Neural cell (in vitro differentiated cells): ENCODE results near the gene IMMP2L. TPM values are rescaled to one million over a fixed set of nuclear protein-coding genes. Genes with fewer than 3 reads are reported as not detected.

Source experiments
- H2AFZ ChIP-seq: fragments of 200-600, 300-800 bp; sonication (generic), shearing (Covaris generic); 2 replicates; pipeline ENCODE4 v1.6.0; 2014; ENCODE audit warnings: low read depth, mild to moderate bottlenecking, antibody characterized with exemption, low read length, moderate library complexity
- H3F3A ChIP-seq: fragments of 200-600 bp; shearing (Covaris generic); 2 replicates; pipeline ENCODE4 v1.6.1; 2016; ENCODE audit warnings: mild to moderate bottlenecking, moderate library complexity, mixed read lengths, antibody characterized with exemption, low read length; ENCODE audit not compliant: insufficient read depth, poor library complexity, severe bottlenecking
- H3K27ac ChIP-seq: fragments of 200-600, 300-800 bp; sonication (generic), shearing (Covaris generic); 2 replicates; pipeline ENCODE4 v1.5.1; 2014; ENCODE audit warnings: mild to moderate bottlenecking, low read length, moderate library complexity
- H3K27me3 ChIP-seq: fragments of 300-800, 200-600 bp; sonication (generic), shearing (Covaris generic); 2 replicates; pipeline ENCODE4 v1.6.0; 2014; ENCODE audit warnings: mild to moderate bottlenecking, low read depth, low read length, moderate library complexity; ENCODE audit not compliant: insufficient read depth
- H3K36me3 ChIP-seq: fragments of 300-800, 200-600 bp; sonication (generic), shearing (Covaris generic); 2 replicates; pipeline ENCODE4 v1.5.1; 2014; ENCODE audit warnings: mild to moderate bottlenecking, antibody characterized with exemption, low read length, moderate library complexity; ENCODE audit not compliant: insufficient read depth
- H3K4me2 ChIP-seq: fragments of 300-800, 200-600 bp; sonication (generic), shearing (Covaris generic); 2 replicates; pipeline ENCODE4 v1.6.0; 2014; ENCODE audit warnings: mild to moderate bottlenecking, low read length
- H3K4me3 ChIP-seq: fragments of 300-800, 200-600 bp; sonication (generic), shearing (Covaris generic); 2 replicates; pipeline ENCODE4 v1.5.1; 2014; ENCODE audit warnings: mild to moderate bottlenecking, low read length, moderate library complexity
- H3K79me2 ChIP-seq: fragments of 200-600 bp; shearing (Covaris generic); replicated peaks from 2 replicates; pipeline ENCODE4 v1.6.0; 2014; ENCODE audit warnings: mild to moderate bottlenecking, low read length, moderate library complexity; ENCODE audit not compliant: insufficient read depth
- H3K9ac ChIP-seq: fragments of 300-800, 200-600 bp; sonication (generic), shearing (Covaris generic); 2 replicates; pipeline ENCODE4 v1.6.1; 2016; ENCODE audit warnings: mild to moderate bottlenecking, low read length, mixed read lengths
- H3K9me2 ChIP-seq: fragments of 200-600 bp; shearing (Covaris generic); 2 replicates; pipeline ENCODE4 v1.6.1; 2016; ENCODE audit warnings: mild to moderate bottlenecking, low read length, mixed read lengths; ENCODE audit not compliant: insufficient read depth
- H3K9me3 ChIP-seq: fragments of 200-600, 300-800 bp; sonication (generic), shearing (Covaris generic); 2 replicates; pipeline ENCODE4 v1.6.1; 2016; ENCODE audit warnings: mild to moderate bottlenecking, mixed run types, low read length, moderate library complexity, mixed read lengths
- H4K20me1 ChIP-seq: fragments of 200-600 bp; shearing (Covaris generic); 2 replicates; pipeline ENCODE4 v1.6.1; 2016; ENCODE audit warnings: mild to moderate bottlenecking, mixed run types; ENCODE audit not compliant: insufficient read depth
- CTCF ChIP-seq: fragments of 450-650 bp; IDR thresholded peaks from 2 replicates; pipeline ENCODE4 v1.5.1; 2014; ENCODE audit warnings: antibody characterized with exemption, mild to moderate bottlenecking, moderate library complexity; ENCODE audit not compliant: poor library complexity, severe bottlenecking
- EP300 ChIP-seq: fragments of 450-650 bp; conservative IDR thresholded peaks from 2 replicates; pipeline ENCODE4 v1.6.1; 2014; ENCODE audit warnings: antibody characterized with exemption, mild to moderate bottlenecking, moderate library complexity; ENCODE audit not compliant: poor library complexity, severe bottlenecking
- EZH2 ChIP-seq: fragments of 200-600, 300-800 bp; shearing (Covaris generic), sonication (generic); IDR thresholded peaks from 2 replicates; pipeline ENCODE4 v1.6.1; 2014; ENCODE audit warnings: antibody characterized with exemption, low read length, borderline replicate concordance, mild to moderate bottlenecking; ENCODE audit not compliant: insufficient read depth, poor library complexity, severe bottlenecking
- MXI1 ChIP-seq: fragments of 450-650 bp; conservative IDR thresholded peaks from 2 replicates; pipeline ENCODE4 v1.6.1; 2014; ENCODE audit warnings: antibody characterized with exemption, mild to moderate bottlenecking; ENCODE audit not compliant: poor library complexity, severe bottlenecking
- POLR2AphosphoS5 ChIP-seq: IDR thresholded peaks from 2 replicates; pipeline ENCODE4 v1.6.1; 2012
- RAD21 ChIP-seq: fragments of 450-650 bp; conservative IDR thresholded peaks from 2 replicates; pipeline ENCODE4 v1.6.1; 2014; ENCODE audit warnings: antibody characterized with exemption, mild to moderate bottlenecking, moderate library complexity
- SMC3 ChIP-seq: fragments of 450-650 bp; conservative IDR thresholded peaks from 2 replicates; pipeline ENCODE4 v1.6.1; 2014; ENCODE audit warnings: antibody characterized with exemption, mild to moderate bottlenecking, moderate library complexity; ENCODE audit not compliant: poor library complexity
- TAF1 ChIP-seq: IDR thresholded peaks from 2 replicates; pipeline ENCODE4 v1.6.1; 2012; ENCODE audit warnings: low read depth
- polyA plus RNA-seq: library from polyadenylated mRNA; depleted of rRNA; stranded (reverse); fragments of >200 nt; gene quantifications from 2 replicates; pipeline ENCODE4 v1.2.3, GENCODE V29; 2014
- TF ChIP-seq, protein P1 (sequence below): IDR thresholded peaks from 2 replicates; pipeline ENCODE4 v1.6.1; 2012; ENCODE audit warnings: borderline replicate concordance

The IMMP2L gene
- polyA plus RNA-seq, 1 donor from 2014 or later, result 9.7 TPM

DNA sequence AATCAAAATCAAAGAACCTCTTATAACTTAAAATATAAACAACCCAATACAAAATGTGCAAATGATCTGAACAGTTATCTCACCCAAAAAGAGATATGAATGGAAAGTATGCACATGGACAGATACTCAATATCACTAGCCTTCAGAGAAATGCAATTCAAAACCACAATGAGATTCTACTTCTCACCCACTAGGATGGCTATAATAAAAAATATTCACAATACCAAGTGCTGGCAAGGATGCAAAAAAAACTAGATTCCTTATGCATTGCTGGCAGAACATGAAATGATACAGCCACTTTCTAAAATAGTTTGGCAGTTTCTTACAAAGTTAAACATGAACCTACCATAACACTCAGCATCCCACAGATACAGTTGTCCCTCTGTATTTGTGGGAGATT is 601.5 kb downstream of the IMMP2L start:
- H3K27ac ChIP-seq, result no peak overlapping the region

DNA sequence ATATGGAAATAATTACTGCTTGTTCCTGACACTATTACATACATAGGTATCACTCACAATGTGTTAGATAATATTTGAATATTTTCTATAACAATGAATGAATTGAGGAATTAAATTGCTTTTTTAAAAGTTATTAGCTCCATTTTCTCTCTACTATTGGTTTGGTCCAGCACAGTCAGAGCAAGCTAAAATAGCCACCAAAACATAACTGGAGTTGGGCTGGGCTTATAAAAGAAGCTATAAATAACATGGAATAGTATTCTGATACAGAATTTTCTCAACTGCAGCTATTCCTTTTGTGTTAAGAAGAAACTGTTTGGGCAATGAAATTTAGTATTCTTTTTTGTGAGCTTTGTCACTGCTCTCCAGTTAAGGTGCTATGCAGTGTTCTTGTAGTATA is 614.0 kb downstream of the IMMP2L start:
- Histone ChIP-seq H3K79me2 (no peaks in the 10 kb centered on the region), H3K36me3 (no peaks in the 10 kb centered on the region), H3K27me3 (no peaks in the 10 kb centered on the region), H4K20me1 (no peaks in the 10 kb centered on the region), H3K9ac (no peak overlapping the region), H2AFZ (no peak overlapping the region), H3K4me2 (no peak overlapping the region), H3K4me3 (no peak overlapping the region), H3K9me2 (no peaks in the 10 kb centered on the region), H3K9me3 (no peaks in the 10 kb centered on the region), H3K27ac (no peak overlapping the region), H3F3A (no peaks in the 10 kb centered on the region)
- no peak for TF ChIP-seq EZH2
- TF ChIP-seq CTCF, result no peak
- no peak for TF ChIP-seq SMC3
- TF ChIP-seq RAD21, result no peak
- TF ChIP-seq MXI1, result no peak
- TF ChIP-seq POLR2AphosphoS5, result no peak
- no peak for TF ChIP-seq EP300
- TF ChIP-seq TAF1, result no peak
- TF ChIP-seq, protein P1, sequence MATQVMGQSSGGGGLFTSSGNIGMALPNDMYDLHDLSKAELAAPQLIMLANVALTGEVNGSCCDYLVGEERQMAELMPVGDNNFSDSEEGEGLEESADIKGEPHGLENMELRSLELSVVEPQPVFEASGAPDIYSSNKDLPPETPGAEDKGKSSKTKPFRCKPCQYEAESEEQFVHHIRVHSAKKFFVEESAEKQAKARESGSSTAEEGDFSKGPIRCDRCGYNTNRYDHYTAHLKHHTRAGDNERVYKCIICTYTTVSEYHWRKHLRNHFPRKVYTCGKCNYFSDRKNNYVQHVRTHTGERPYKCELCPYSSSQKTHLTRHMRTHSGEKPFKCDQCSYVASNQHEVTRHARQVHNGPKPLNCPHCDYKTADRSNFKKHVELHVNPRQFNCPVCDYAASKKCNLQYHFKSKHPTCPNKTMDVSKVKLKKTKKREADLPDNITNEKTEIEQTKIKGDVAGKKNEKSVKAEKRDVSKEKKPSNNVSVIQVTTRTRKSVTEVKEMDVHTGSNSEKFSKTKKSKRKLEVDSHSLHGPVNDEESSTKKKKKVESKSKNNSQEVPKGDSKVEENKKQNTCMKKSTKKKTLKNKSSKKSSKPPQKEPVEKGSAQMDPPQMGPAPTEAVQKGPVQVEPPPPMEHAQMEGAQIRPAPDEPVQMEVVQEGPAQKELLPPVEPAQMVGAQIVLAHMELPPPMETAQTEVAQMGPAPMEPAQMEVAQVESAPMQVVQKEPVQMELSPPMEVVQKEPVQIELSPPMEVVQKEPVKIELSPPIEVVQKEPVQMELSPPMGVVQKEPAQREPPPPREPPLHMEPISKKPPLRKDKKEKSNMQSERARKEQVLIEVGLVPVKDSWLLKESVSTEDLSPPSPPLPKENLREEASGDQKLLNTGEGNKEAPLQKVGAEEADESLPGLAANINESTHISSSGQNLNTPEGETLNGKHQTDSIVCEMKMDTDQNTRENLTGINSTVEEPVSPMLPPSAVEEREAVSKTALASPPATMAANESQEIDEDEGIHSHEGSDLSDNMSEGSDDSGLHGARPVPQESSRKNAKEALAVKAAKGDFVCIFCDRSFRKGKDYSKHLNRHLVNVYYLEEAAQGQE, result no peak

More for the DNA sequence above, 601.5 kb downstream of the IMMP2L start:
- Histone ChIP-seq H3K27me3 (no peaks in the 10 kb centered on the region), H3K9me3 (no peaks in the 10 kb centered on the region), H2AFZ (no peak overlapping the region), H3K4me3 (no peak overlapping the region), H3K9me2 (no peaks in the 10 kb centered on the region), H3K9ac (no peak overlapping the region), H3K79me2 (no peaks in the 10 kb centered on the region), H3K4me2 (no peak overlapping the region), H3K36me3 (no peaks in the 10 kb centered on the region), H4K20me1 (no peaks in the 10 kb centered on the region), H3F3A (no peaks in the 10 kb centered on the region)
- TF ChIP-seq SMC3, result no peak
- TF ChIP-seq, protein P1, result no peak
- no peak for TF ChIP-seq CTCF
- no peak for TF ChIP-seq RAD21
- TF ChIP-seq TAF1, result no peak
- TF ChIP-seq EZH2, result no peak
- TF ChIP-seq MXI1, result no peak
- no peak for TF ChIP-seq EP300
- no peak for TF ChIP-seq POLR2AphosphoS5
